ENCODE measurements around the gene CRIP2. TPM values are rescaled to one million over a fixed set of nuclear protein-coding genes. Genes with fewer than 3 reads are reported as not detected.

CRIP2 gene
- total and polyA plus RNA-seq, 9 of the 15 experiments (the other 6 are each of a cell fraction or from before 2014, with no cell fraction given): 0.18 to 2.0 (median 0.69) TPM; not detected in 1

DNA sequence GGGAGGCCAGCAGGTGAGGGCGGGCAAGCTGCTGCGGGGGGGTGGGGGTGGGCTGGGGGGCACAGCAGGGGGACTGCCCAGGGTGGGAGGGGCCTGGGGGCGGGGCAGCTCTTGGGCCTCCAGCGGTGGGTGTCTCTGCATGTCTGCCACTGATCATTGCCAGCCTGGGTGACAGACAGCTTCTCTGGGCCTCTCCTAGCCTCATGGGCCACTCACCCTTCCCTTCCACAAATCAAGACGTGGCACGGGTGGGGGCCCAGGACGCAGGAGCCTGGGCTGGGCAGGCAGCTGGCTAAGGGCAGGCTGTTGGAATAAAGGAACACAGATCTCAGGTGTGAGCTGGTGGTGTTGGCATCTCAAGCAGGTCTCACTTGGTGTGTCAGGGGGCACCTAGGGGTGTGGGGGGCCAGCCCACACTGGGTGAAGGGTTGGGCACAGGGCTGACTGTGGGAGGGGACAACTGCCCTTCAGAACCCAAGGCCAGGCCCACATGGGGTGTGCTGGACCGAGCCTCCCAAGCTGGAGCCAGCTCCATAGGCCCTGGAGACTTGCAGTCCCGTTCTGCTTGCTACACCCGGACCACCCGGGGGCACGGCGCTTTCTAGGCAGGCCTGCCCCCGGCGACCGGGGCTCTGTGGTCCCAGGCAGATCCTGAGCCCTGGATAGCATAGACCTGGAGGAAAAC lies 19.4 kb downstream of the CRIP2 start (continued):
- TF ChIP-seq ZZZ3 (IDR thresholded peaks at IDR 0.05): no peak

DNA sequence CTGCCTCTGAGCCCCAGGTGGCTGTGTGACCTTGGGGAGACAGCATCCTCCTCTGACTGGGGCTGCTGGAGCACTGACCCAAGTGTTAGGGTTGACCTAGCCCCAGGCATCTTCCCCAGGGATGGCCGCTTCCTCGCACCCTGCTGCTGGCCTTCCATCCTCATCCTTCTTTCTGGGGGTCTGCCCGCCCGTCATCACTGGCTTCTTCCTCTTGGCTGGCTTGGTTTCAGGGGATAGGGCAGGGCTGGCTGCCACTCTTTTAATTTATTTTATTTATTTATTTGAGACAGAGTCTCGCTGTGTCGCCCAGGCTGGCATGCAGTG lies 19.9 kb downstream of the CRIP2 start:
- DNase-seq (ENCODE audit: extremely low read depth in 1 of 4, low spot score in 3 of 4): no peak
- intact Hi-C loops (cut with micrococcal nuclease): no loop called here
- Histone ChIP-seq H3K9me3 (replicated peaks; ENCODE audit: control insufficient read depth, insufficient read depth, low read depth, low read length) (no peaks in the 10 kb centered on the region), H3K27me3 (ENCODE audit: control insufficient read depth in 2 of 2, insufficient read depth in 2 of 2, low read length in 2 of 2) (no peaks in the 10 kb centered on the region), H3K4me2 (ENCODE audit: insufficient read depth, low read length) (no peak overlapping the region), H2AFZ (ENCODE audit: low read depth, low read length) (no peak overlapping the region), H3K4me3 (no peak overlapping the region), H3K9me1 (ENCODE audit: control insufficient read depth, insufficient read depth, low read length) (no peaks in the 10 kb centered on the region), H3K9ac (ENCODE audit: insufficient read depth in 1 of 2, low read depth in 2 of 2, low read length in 2 of 2) (no peak overlapping the region), H3K79me2 (ENCODE audit: control insufficient read depth, insufficient read depth, low read length) (peaks cover 5% of the 10 kb centered on the region; the same call in 2 of the 3 replicates), H4K20me1 (replicated peaks; ENCODE audit: control insufficient read depth, insufficient read depth, low read length) (peaks cover 6% of the 10 kb centered on the region), H3K27ac (ENCODE audit: extremely low read depth, low read depth, low read length) (no peak overlapping the region), H3K4me1 (replicated peaks in 1 of 2; ENCODE audit: control insufficient read depth in 2 of 2, insufficient read depth in 2 of 2, low read length in 2 of 2) (peaks cover 0 to 79% of the 10 kb centered on the region in 2 experiments; a peak in 3 of 5 replicates), H3K36me3 (ENCODE audit: control insufficient read depth, insufficient read depth, low read length) (peaks cover 2% of the 10 kb centered on the region; the same call in 1 of the 3 replicates)
- no peak for ATAC-seq
- TF ChIP-seq ZNF124 (CRISPR knock-in tag; IDR thresholded peaks at IDR 0.05) (no peak), HCFC1 (IDR thresholded peaks at IDR 0.05; ENCODE audit: low read depth, low read length) (no peak), IFI16 (CRISPR knock-in tag; IDR thresholded peaks at IDR 0.05) (no peak)
- TF ChIP-seq, protein P1, sequence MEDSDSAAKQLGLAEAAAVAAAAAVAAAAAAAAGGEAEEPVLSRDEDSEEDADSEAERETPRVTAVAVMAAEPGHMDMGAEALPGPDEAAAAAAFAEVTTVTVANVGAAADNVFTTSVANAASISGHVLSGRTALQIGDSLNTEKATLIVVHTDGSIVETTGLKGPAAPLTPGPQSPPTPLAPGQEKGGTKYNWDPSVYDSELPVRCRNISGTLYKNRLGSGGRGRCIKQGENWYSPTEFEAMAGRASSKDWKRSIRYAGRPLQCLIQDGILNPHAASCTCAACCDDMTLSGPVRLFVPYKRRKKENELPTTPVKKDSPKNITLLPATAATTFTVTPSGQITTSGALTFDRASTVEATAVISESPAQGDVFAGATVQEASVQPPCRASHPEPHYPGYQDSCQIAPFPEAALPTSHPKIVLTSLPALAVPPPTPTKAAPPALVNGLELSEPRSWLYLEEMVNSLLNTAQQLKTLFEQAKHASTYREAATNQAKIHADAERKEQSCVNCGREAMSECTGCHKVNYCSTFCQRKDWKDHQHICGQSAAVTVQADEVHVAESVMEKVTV (CRISPR knock-in tag; IDR thresholded peaks at IDR 0.05): no peak
- no TSS peak for BruUV-seq (replicated peaks)
- no peak for FAIRE-seq
- ChIA-PET CTCF (ENCODE audit: low intra/inter-chr PET ratio) (no interaction called here), POLR2A (interaction anchor here (1.1 kb wide), 1 partner anchor 17 kb away, joined by 3 read pairs; no protein-coding TSS in a partner anchor)
- 98% methylated on average over 4 of the region's 6 CpGs for WGBS (ENCODE audit: insufficient coverage, low coverage, missing lambda C conversion rate)
- in situ Hi-C loops (cut with MboI): no loop called here
